HepG2 (cell line): ENCODE data around the gene XIAP. TPM values are rescaled to one million over a fixed set of nuclear protein-coding genes. Genes with fewer than 3 reads are reported as not detected.

Source experiments
- ARHGAP35 ChIP-seq: sonication (generic); formaldehyde crosslinking; IDR thresholded peaks from 2 replicates; pipeline ENCODE4 v1.9.0; 2022; ENCODE audit warnings: mild to moderate bottlenecking, inconsistent platforms, moderate library complexity, missing genetic modification reagents, borderline replicate concordance
- EP300 ChIP-seq, 3 experiments: sonication (generic) in 1 of 3; formaldehyde crosslinking in 1 of 3; IDR thresholded peaks; 2 replicates each; pipeline versions ENCODE4 v1.5.1 to v1.6.1; 2011 to 2020; ENCODE audit warnings: low read depth in 2 of 3, low read length in 2 of 3, borderline replicate concordance in 1 of 3, improper control_type of control experiment in 1 of 3, mild to moderate bottlenecking in 1 of 3, missing genetic modification reagents in 1 of 3, moderate library complexity in 1 of 3
- GPN1 ChIP-seq: sonication (generic); formaldehyde crosslinking; IDR thresholded peaks from 2 replicates; pipeline ENCODE4 v1.5.1; 2020; ENCODE audit warnings: missing genetic modification reagents, borderline replicate concordance
- KAT7 ChIP-seq: IDR thresholded peaks from 2 replicates; pipeline ENCODE4 v1.6.1; 2018; ENCODE audit warnings: borderline replicate concordance, missing compliant biosample characterization
- MAFG ChIP-seq: sonication (generic); formaldehyde crosslinking; IDR thresholded peaks from 2 replicates; pipeline ENCODE4 v1.5.1; 2020; ENCODE audit warnings: mild to moderate bottlenecking, missing genetic modification reagents
- MEF2D ChIP-seq: sonication (generic); formaldehyde crosslinking; IDR thresholded peaks from 2 replicates; pipeline ENCODE4 v1.5.1; 2020; ENCODE audit warnings: mild to moderate bottlenecking, missing genetic modification reagents
- NCOA2 ChIP-seq: sonication (generic); formaldehyde crosslinking; IDR thresholded peaks from 2 replicates; pipeline ENCODE4 v1.8.0; 2022; ENCODE audit warnings: inconsistent platforms
- NCOA5 ChIP-seq: sonication (generic); formaldehyde crosslinking; IDR thresholded peaks from 2 replicates; pipeline ENCODE4 v1.4.0; 2020; ENCODE audit warnings: missing genetic modification reagents
- PPARG ChIP-seq: conservative IDR thresholded peaks from 2 replicates; pipeline ENCODE4 v1.6.1; 2016; ENCODE audit warnings: missing biosample characterization, missing genetic modification reagents
- RBAK ChIP-seq: sonication (generic); formaldehyde crosslinking; IDR thresholded peaks from 2 replicates; pipeline ENCODE4 v1.5.1; 2020; ENCODE audit warnings: mild to moderate bottlenecking, missing genetic modification reagents
- RXRB ChIP-seq: IDR thresholded peaks from 2 replicates; pipeline ENCODE4 v1.6.1; 2016; ENCODE audit warnings: borderline replicate concordance, missing genetic modification reagents, missing compliant biosample characterization
- SIN3B ChIP-seq: fragments of 150-350 bp; IDR thresholded peaks from 2 replicates; pipeline ENCODE4 v1.6.1; 2014; ENCODE audit warnings: low read length
- STAG1 ChIP-seq: sonication (generic); formaldehyde crosslinking; IDR thresholded peaks from 2 replicates; pipeline ENCODE4 v1.4.0; 2020; ENCODE audit warnings: missing genetic modification reagents
- TAF15 ChIP-seq: fragments of 200-400 bp; formaldehyde crosslinking; IDR thresholded peaks from one replicate; pipeline ENCODE4 v1.6.1; 2018; ENCODE audit warnings: mild to moderate bottlenecking, low read depth, low read length; ENCODE audit not compliant: poor library complexity, severe bottlenecking
- TCF7L2 ChIP-seq: IDR thresholded peaks from 2 replicates; pipeline ENCODE4 v1.6.1; 2011; ENCODE audit warnings: mild to moderate bottlenecking, low read depth, low read length, moderate library complexity
- ZBTB21 ChIP-seq: sonication (generic); formaldehyde crosslinking; IDR thresholded peaks from 2 replicates; pipeline ENCODE4 v1.4.0; 2020; ENCODE audit warnings: missing genetic modification reagents
- ZNF543 ChIP-seq: sonication (generic); formaldehyde crosslinking; IDR thresholded peaks from 2 replicates; pipeline ENCODE4 v1.4.0; 2020; ENCODE audit warnings: mild to moderate bottlenecking, missing genetic modification reagents
- ZNF792 ChIP-seq: IDR thresholded peaks from 2 replicates; pipeline ENCODE4 v1.6.1; 2016
- polyA plus RNA-seq, 8 experiments: library from polyadenylated mRNA; depleted of rRNA in 3 of 8; stranded (reverse) in 7 of 8; unstranded in 1 of 8; fragments of >200 nt; fragmentation: Illumina TruSeq in 4 of 8; extraction: Trizol in 4 of 8; gene quantifications; 2 replicates each; pipeline versions ENCODE4 v1.2.1 to v1.2.3, GENCODE V29; 2011 to 2016; ENCODE audit warnings: low read depth in 4 of 8, missing spikeins in 1 of 8, mixed read lengths in 1 of 8; ENCODE audit not compliant: insufficient read depth in 1 of 8
- total RNA-seq, 5 experiments: library from RNA; depleted of rRNA; stranded (reverse); fragments of >200 nt; fragmentation: Illumina TruSeq; extraction: Trizol; gene quantifications; 2 replicates each; pipeline ENCODE4 v1.2.3, GENCODE V29; 2016; ENCODE audit warnings: low read depth in 1 of 5
- TF ChIP-seq, protein P1 (sequence below): IDR thresholded peaks from 2 replicates; pipeline ENCODE4 v1.6.1; 2016; ENCODE audit warnings: missing compliant biosample characterization, missing genetic modification reagents, borderline replicate concordance
- TF ChIP-seq, protein P2 (sequence below): sonication (generic); formaldehyde crosslinking; IDR thresholded peaks from 2 replicates; pipeline ENCODE4 v1.9.0; 2021; ENCODE audit warnings: missing genetic modification reagents, borderline replicate concordance
- TF ChIP-seq, protein P3 (sequence below): sonication (generic); formaldehyde crosslinking; IDR thresholded peaks from 2 replicates; pipeline ENCODE4 v1.5.0; 2020; ENCODE audit warnings: missing genetic modification reagents
- TF ChIP-seq, protein P4 (sequence below): sonication (generic); formaldehyde crosslinking; IDR thresholded peaks from 2 replicates; pipeline ENCODE4 v1.4.0; 2020; ENCODE audit warnings: low read depth, mild to moderate bottlenecking, missing genetic modification reagents
- TF ChIP-seq, protein P5 (sequence below): sonication (generic); formaldehyde crosslinking; IDR thresholded peaks from 2 replicates; pipeline ENCODE4 v1.4.0; 2020; ENCODE audit warnings: mild to moderate bottlenecking, missing genetic modification reagents

XIAP gene
- total and polyA plus RNA-seq, 2 of the 13 experiments (the other 11 are each of a cell fraction or from before 2014, with no cell fraction given) = 12.9 to 29.5 TPM

DNA sequence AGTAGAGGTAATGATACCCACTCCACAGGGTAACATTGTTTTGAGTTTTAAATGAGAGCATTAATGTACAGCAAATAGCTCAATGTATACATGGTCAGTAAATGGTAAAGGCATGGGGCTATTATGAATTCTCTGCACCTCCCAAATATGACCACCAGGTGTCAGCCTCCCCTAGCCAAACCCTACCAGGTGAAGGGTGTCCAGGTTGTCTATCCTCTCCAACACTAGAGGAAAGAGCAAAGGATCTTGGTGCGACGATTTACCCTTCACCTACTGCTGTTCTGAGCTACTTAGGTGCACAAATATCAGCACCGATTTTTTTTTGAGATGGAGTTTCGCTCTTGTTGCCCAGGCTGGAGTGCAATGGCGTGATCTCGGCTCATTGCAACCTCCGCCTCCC is 26.5 kb upstream of the XIAP start (continued):
- TF ChIP-seq, protein P1, sequence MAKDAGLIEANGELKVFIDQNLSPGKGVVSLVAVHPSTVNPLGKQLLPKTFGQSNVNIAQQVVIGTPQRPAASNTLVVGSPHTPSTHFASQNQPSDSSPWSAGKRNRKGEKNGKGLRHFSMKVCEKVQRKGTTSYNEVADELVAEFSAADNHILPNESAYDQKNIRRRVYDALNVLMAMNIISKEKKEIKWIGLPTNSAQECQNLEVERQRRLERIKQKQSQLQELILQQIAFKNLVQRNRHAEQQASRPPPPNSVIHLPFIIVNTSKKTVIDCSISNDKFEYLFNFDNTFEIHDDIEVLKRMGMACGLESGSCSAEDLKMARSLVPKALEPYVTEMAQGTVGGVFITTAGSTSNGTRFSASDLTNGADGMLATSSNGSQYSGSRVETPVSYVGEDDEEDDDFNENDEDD = no peak
- TF ChIP-seq, protein P2, sequence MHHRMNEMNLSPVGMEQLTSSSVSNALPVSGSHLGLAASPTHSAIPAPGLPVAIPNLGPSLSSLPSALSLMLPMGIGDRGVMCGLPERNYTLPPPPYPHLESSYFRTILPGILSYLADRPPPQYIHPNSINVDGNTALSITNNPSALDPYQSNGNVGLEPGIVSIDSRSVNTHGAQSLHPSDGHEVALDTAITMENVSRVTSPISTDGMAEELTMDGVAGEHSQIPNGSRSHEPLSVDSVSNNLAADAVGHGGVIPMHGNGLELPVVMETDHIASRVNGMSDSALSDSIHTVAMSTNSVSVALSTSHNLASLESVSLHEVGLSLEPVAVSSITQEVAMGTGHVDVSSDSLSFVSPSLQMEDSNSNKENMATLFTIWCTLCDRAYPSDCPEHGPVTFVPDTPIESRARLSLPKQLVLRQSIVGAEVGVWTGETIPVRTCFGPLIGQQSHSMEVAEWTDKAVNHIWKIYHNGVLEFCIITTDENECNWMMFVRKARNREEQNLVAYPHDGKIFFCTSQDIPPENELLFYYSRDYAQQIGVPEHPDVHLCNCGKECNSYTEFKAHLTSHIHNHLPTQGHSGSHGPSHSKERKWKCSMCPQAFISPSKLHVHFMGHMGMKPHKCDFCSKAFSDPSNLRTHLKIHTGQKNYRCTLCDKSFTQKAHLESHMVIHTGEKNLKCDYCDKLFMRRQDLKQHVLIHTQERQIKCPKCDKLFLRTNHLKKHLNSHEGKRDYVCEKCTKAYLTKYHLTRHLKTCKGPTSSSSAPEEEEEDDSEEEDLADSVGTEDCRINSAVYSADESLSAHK (CRISPR knock-in tag) = no peak
- TF ChIP-seq NCOA2 = no peak
- TF ChIP-seq, protein P3, sequence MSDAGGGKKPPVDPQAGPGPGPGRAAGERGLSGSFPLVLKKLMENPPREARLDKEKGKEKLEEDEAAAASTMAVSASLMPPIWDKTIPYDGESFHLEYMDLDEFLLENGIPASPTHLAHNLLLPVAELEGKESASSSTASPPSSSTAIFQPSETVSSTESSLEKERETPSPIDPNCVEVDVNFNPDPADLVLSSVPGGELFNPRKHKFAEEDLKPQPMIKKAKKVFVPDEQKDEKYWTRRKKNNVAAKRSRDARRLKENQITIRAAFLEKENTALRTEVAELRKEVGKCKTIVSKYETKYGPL (CRISPR knock-in tag) = no peak
- no peak for TF ChIP-seq SIN3B
- TF ChIP-seq STAG1 (CRISPR knock-in tag) = peak; percentile 80
- TF ChIP-seq EP300 (IDR thresholded peaks at IDR 0.05; ENCODE audit: low read depth in 2 of 2, low read length in 2 of 2) = 0 out of 4 replicates have a peak, but pooled peaks of 1 of the 2 experiments have one; percentile 9
- no peak for TF ChIP-seq EP300 (CRISPR knock-in tag; IDR thresholded peaks at IDR 0.05; ENCODE audit: borderline replicate concordance)
- TF ChIP-seq, protein P4, sequence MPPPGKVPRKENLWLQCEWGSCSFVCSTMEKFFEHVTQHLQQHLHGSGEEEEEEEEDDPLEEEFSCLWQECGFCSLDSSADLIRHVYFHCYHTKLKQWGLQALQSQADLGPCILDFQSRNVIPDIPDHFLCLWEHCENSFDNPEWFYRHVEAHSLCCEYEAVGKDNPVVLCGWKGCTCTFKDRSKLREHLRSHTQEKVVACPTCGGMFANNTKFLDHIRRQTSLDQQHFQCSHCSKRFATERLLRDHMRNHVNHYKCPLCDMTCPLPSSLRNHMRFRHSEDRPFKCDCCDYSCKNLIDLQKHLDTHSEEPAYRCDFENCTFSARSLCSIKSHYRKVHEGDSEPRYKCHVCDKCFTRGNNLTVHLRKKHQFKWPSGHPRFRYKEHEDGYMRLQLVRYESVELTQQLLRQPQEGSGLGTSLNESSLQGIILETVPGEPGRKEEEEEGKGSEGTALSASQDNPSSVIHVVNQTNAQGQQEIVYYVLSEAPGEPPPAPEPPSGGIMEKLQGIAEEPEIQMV (CRISPR knock-in tag) = no peak
- TF ChIP-seq, protein P5, sequence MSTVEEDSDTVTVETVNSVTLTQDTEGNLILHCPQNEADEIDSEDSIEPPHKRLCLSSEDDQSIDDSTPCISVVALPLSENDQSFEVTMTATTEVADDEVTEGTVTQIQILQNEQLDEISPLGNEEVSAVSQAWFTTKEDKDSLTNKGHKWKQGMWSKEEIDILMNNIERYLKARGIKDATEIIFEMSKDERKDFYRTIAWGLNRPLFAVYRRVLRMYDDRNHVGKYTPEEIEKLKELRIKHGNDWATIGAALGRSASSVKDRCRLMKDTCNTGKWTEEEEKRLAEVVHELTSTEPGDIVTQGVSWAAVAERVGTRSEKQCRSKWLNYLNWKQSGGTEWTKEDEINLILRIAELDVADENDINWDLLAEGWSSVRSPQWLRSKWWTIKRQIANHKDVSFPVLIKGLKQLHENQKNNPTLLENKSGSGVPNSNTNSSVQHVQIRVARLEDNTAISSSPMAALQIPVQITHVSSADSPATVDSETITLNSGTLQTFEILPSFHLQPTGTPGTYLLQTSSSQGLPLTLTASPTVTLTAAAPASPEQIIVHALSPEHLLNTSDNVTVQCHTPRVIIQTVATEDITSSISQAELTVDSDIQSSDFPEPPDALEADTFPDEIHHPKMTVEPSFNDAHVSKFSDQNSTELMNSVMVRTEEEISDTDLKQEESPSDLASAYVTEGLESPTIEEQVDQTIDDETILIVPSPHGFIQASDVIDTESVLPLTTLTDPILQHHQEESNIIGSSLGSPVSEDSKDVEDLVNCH (CRISPR knock-in tag) = no peak
- TF ChIP-seq PPARG (CRISPR knock-in tag) = peak; percentile 89
- no peak for TF ChIP-seq NCOA5 (CRISPR knock-in tag)
- TF ChIP-seq ZBTB21 = no peak
- TF ChIP-seq ZNF543 (CRISPR knock-in tag) = no peak
- no peak for TF ChIP-seq TCF7L2
- TF ChIP-seq MAFG = no peak
- TF ChIP-seq GPN1 = no peak
- TF ChIP-seq KAT7 (CRISPR knock-in tag) = no peak
- no peak for TF ChIP-seq ZNF792 (CRISPR knock-in tag)
- TF ChIP-seq ARHGAP35 (CRISPR knock-in tag) = no peak
- TF ChIP-seq TAF15 = no peak
- TF ChIP-seq RXRB (CRISPR knock-in tag) = peak; percentile 48; the same call in 1 of the 2 replicates
- TF ChIP-seq RBAK = no peak
- no peak for TF ChIP-seq MEF2D (CRISPR knock-in tag)
